Epithelial cell of proximal tubule (primary cell): ENCODE measurements around the gene ZNF75A. TPM values are rescaled to one million over a fixed set of nuclear protein-coding genes. Genes with fewer than 3 reads are reported as not detected.

Experiments
- DNase-seq: peaks from one replicate; pipeline ENCODE4 v3.0.0-alpha.2; 2011; ENCODE audit warnings: low read depth
- H3K4me3 ChIP-seq: 2 replicates; pipeline ENCODE4 v1.5.1; 2011; ENCODE audit warnings: low read depth, mild to moderate bottlenecking, low read length
- total RNA-seq: library from RNA; depleted of rRNA; stranded (reverse); fragments of >200 nt; gene quantifications from 2 replicates; pipeline ENCODE4 v1.2.3, GENCODE V29; 2015
- TF ChIP-seq, protein P1 (sequence below): conservative IDR thresholded peaks from 2 replicates; pipeline ENCODE4 v1.5.1; 2012; ENCODE audit warnings: low read depth, mild to moderate bottlenecking, low read length

Gene ZNF75A
- total RNA-seq, 1 donor from 2014 or later, result 12.9 TPM

DNA sequence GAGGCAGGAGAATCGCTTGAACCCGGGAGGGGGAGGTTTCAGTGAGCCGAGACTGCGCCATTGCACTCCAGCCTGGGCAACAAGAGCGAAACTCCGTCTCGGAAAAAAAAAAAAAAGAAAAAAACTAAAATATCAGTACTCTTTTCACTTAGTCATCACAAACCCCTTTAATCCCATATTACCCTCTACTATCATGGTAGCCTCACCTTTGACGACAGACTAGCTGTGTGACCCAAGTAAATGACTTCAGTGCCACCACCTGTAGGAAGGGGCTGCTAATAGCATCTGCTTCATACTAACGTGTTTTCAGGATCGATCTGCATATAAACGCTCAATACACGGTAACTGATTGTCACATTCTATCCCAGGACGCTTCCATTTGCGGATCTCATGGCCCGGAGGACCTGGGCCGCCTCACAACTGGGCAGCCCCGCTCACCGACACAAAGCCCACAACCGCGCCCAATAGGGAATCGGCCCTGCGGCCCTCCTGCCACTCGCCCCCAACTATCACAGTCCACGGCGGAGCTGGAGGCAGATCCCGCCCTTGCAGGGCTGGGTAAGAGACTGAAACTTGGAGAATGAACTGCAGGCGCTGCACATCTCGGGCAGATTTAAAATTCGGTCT is 23.1 kb upstream of the ZNF75A start:
- TF ChIP-seq, protein P1, sequence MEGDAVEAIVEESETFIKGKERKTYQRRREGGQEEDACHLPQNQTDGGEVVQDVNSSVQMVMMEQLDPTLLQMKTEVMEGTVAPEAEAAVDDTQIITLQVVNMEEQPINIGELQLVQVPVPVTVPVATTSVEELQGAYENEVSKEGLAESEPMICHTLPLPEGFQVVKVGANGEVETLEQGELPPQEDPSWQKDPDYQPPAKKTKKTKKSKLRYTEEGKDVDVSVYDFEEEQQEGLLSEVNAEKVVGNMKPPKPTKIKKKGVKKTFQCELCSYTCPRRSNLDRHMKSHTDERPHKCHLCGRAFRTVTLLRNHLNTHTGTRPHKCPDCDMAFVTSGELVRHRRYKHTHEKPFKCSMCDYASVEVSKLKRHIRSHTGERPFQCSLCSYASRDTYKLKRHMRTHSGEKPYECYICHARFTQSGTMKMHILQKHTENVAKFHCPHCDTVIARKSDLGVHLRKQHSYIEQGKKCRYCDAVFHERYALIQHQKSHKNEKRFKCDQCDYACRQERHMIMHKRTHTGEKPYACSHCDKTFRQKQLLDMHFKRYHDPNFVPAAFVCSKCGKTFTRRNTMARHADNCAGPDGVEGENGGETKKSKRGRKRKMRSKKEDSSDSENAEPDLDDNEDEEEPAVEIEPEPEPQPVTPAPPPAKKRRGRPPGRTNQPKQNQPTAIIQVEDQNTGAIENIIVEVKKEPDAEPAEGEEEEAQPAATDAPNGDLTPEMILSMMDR, result no peak
- DNase-seq, result no peak
- peak overlapping the region; percentile 74 for H3K4me3 ChIP-seq

DNA sequence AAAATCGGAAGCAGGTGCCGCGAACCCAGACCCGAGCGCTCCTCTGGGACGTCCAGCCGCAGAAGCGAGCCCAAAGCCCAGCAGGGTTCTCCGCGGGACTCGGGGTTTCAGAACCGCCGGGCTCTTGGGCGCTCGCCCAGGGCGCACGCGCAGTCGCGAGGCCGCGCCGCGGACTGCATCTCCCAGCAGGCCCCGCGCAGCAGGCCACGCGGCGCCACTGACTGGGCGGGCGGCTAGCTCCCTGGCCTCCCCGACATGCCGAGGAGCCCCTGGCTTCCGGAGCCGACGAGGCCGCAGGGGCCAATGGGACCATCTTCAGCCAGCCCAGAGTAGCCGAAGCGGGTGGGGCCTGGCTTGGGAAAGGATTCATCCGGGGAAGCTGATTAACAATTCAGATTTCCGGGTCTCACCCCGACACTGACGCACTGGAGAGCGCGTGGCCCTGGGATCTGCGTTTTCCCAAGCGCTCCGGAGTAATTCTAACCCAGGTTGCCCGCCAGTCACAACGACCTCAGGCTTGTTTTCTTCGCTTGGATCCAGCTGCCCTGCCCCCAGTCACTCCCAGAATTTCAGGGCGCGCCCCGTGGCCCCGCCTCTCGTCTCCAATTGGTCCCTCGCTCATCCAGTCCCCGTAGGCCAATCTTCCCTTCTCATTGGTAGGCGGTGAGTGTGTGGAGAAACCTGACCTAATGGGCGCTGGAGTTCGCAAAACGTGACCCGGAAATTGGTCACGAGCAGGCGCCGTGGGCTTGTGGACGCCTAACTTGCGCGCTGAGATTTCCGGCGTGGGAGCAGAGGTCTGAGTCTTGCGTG is 22.4 kb upstream of the ZNF75A start, which contains the start of gene ZNF263:
ZNF263 (plus strand) TSS at position 762 of the 813 bp plus-strand sequence. CDS start 328 bp downstream, outside the sequence.
- TF ChIP-seq, protein P1, result no peak
- peak within 1 kb of the TSS; percentile 74 for H3K4me3 ChIP-seq
- peak; percentile 84 for DNase-seq

DNA sequence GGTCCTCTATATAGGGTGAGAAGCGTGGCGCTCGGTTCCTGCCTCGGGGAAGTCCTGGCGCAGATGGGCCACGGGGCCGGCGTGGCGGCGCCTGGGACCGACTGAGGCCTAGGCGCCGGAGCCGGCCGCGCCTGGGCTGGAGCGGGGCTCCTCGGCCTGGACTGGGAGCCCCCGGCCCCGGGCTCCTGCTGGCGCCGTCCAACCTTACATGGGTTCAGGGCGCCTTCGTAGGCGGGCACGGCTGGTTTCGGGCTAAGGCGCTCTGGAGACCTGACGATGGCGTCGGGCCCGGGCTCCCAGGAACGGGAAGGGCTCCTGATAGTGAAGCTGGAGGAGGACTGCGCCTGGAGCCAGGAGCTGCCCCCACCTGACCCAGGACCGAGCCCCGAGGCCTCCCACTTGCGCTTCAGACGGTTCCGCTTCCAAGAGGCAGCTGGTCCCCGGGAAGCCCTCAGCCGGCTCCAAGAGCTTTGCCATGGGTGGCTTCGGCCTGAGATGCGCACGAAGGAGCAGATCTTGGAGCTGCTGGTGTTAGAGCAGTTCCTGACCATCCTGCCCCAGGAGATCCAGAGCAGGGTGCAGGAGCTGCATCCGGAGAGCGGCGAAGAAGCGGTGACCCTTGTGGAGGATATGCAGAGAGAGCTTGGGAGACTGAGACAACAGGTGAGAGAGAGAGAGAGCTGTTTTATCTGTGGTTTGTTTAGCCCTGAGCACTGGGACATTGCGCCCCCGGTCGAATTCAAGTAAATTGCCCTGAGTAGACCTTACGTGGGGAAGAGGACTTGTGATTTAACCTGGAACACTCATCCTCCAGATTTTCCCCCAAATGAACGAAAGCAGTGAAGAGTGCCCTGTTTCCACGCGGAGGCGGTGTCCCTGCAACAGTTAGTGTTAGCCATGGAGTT is 21.5 kb upstream of the ZNF75A start:
- DNase-seq, result no peak
- peak overlapping the region; percentile 74 for H3K4me3 ChIP-seq
- TF ChIP-seq, protein P1, result no peak

GRCh38 chr16:3285131-3285530 is 20.2 kb upstream of the ZNF75A start:
- no peak for DNase-seq
- H3K4me3 ChIP-seq, result peak overlapping the region; percentile 74
- TF ChIP-seq, protein P1, result no peak

DNA sequence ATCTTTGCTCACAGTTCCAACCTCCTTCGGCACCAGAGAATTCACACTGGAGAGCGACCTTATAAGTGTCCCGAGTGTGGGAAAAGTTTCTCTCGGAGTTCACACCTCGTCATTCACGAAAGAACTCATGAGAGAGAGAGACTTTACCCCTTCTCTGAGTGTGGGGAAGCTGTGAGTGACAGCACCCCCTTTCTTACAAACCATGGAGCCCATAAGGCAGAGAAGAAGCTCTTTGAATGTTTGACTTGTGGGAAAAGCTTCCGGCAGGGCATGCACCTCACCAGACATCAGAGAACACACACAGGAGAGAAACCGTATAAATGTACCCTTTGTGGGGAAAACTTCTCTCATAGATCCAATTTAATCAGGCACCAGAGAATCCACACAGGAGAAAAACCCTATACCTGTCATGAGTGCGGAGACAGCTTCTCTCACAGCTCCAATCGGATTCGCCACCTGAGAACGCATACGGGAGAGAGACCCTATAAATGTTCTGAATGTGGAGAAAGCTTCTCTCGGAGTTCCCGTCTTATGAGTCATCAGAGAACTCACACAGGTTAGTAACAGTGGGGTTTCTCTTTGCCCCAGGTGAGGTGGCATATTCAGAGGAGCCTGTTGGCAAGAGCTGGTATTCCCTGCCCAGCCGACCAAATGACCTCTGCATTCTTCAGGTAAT is 15.2 kb upstream of the ZNF75A start:
- no peak for DNase-seq
- TF ChIP-seq, protein P1, result no peak
- no peak overlapping the region for H3K4me3 ChIP-seq

DNA sequence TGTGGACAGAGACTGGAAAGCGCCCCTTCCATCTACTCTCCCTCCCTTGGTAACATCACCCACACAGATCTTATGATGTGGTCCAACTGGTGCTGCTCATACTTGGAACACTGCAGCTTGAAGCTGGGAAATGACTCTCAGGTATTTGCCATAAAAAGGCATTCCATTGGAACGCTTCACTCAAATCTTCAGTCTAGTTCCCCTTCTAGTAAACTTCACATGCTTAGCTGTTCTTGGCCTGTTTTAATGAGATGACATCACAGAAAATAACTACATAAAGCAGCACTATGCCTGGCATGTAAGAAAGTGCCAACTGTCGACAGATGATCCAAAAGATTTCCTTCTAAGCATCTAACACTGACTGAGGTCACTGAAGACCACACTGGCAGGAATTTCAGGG is 12.7 kb upstream of the ZNF75A start:
- TF ChIP-seq, protein P1, result no peak
- no peak overlapping the region for H3K4me3 ChIP-seq
- no peak for DNase-seq
